Adrenal gland (tissue), 5 donors: ENCODE results near the gene NIPBL.

Experiments
- CTCF ChIP-seq, 6 experiments: fragments of 450-650 bp in 4 of 6; fragments of 200-600 bp in 2 of 6; sonication (generic) in 1 of 6; IDR thresholded peaks; 1 replicate in 5 of 6; 2 replicates in 1 of 6; pipeline versions ENCODE4 v1.5.1 to v1.8.0; 2016 to 2021; ENCODE audit warnings: antibody characterized with exemption in 6 of 6, mild to moderate bottlenecking in 2 of 6, moderate library complexity in 1 of 6
- POLR2A ChIP-seq, 2 donors: fragments of 450-650 bp; IDR thresholded peaks; one replicate each; pipeline ENCODE4 v1.6.1; 2017; ENCODE audit warnings: antibody characterized with exemption in 2 of 2, mild to moderate bottlenecking in 2 of 2, moderate library complexity in 1 of 2
- donor health status: DM: no; HTN: no; CAD: no.

- TF ChIP-seq POLR2A (IDR thresholded peaks at IDR 0.05), result no peak
- TF ChIP-seq CTCF (IDR thresholded peaks at IDR 0.05), result no peak
Observed at GRCh38 chr5:36874465-36874864, 2.1 kb upstream of the NIPBL start.
